Chondrocyte (in vitro differentiated cells): ENCODE results near the gene FBH1. TPM values are rescaled to one million over a fixed set of nuclear protein-coding genes. Genes with fewer than 3 reads are reported as not detected.
A peak's percentile ranks its signal among the peaks of the same experiment; 100 is the strongest.

Source experiments
- DNase-seq: peaks from one replicate; pipeline ENCODE4 v3.0.0; 2021; ENCODE audit warnings: mixed read lengths, low spot score
- H3K27ac Mint-ChIP-seq: one replicate; pipeline ENCODE4 v1.8.0; 2021; ENCODE audit warnings: mild to moderate bottlenecking, moderate library complexity, mixed read lengths; ENCODE audit not compliant: unreplicated experiment
- H3K27me3 Mint-ChIP-seq: 2 replicates; pipeline ENCODE4 v1.8.0; 2021; ENCODE audit warnings: low read depth, mixed read lengths
- H3K36me3 Mint-ChIP-seq: 2 replicates; pipeline ENCODE4 v1.8.0; 2021; ENCODE audit warnings: low read depth, mixed read lengths
- H3K4me1 Mint-ChIP-seq: 2 replicates; pipeline ENCODE4 v1.8.0; 2021; ENCODE audit warnings: low read depth, mild to moderate bottlenecking, mixed read lengths
- H3K4me3 Mint-ChIP-seq: one replicate; pipeline ENCODE4 v1.8.0; 2021; ENCODE audit warnings: mild to moderate bottlenecking, moderate library complexity, mixed read lengths; ENCODE audit not compliant: unreplicated experiment
- H3K9me3 Mint-ChIP-seq: 2 replicates; pipeline ENCODE4 v1.8.0; 2021; ENCODE audit warnings: low read depth, mixed read lengths
- CTCF ChIP-seq: fragments of 200-600 bp; sonication (generic); IDR thresholded peaks from 2 replicates; pipeline ENCODE4 v1.5.0; 2021; ENCODE audit warnings: antibody characterized with exemption, mild to moderate bottlenecking, moderate library complexity
- total RNA-seq: library from RNA; stranded (reverse); gene quantifications from 3 replicates; pipeline ENCODE4 v1.2.1, GENCODE V29; 2021

The FBH1 gene
- total RNA-seq, 1 donor from 2014 or later = 62.2 TPM

DNA sequence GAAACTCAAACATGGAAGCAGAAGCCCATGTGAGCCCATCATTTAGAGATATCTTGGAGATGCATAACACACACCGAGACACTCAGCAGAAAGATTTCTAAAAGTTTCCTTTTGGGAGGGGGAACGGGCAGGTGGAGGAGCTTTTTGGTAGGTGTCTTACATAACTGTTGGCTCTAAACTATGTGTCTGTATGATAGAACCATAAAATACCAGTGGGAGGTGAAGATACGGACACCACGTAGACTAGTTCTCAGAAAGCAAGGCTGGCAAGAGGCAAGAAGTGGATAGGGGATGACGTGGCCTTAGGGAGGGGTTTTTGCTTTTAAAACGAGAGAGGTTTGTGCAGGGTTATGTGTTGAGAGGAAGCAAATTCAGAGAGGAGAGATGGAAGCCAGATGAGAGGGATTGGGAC, 50.8 kb downstream of the FBH1 start:
- Mint-ChIP-seq H3K4me1 (peaks cover 32% of the 10 kb centered on the region), H3K4me3 (no peak overlapping the region), H3K27me3 (no peaks in the 10 kb centered on the region), H3K27ac (no peak overlapping the region), H3K9me3 (no peaks in the 10 kb centered on the region), H3K36me3 (peaks cover 23% of the 10 kb centered on the region)
- no peak for DNase-seq
- TF ChIP-seq CTCF = no peak

DNA sequence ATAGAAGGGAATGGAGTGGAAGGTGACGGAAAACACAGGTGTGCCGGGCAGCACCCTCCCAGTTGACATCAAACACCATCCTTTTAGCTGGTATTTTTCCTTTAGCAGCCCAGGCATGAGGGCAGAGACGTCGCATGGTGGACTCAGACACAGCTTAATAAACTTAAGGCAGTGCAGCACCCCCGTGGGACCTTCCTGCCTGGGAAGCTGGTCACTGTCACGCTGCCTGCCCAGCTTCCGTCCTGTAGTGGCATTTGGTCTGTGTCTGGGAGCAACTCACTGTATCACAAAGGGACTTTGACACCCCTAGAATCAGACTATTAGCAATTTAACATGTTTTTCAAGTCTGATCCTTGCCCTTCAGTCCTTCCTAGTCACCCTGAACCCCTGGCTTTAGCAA, 51.5 kb downstream of the FBH1 start:
- no peak overlapping the region for H3K4me3 Mint-ChIP-seq
- no peaks in the 10 kb centered on the region for H3K9me3 Mint-ChIP-seq
- no peak for TF ChIP-seq CTCF
- DNase-seq = no peak
- H3K4me1 Mint-ChIP-seq = peaks cover 38% of the 10 kb centered on the region
- peaks cover 19% of the 10 kb centered on the region for H3K36me3 Mint-ChIP-seq
- H3K27ac Mint-ChIP-seq = no peak overlapping the region
- no peaks in the 10 kb centered on the region for H3K27me3 Mint-ChIP-seq

DNA sequence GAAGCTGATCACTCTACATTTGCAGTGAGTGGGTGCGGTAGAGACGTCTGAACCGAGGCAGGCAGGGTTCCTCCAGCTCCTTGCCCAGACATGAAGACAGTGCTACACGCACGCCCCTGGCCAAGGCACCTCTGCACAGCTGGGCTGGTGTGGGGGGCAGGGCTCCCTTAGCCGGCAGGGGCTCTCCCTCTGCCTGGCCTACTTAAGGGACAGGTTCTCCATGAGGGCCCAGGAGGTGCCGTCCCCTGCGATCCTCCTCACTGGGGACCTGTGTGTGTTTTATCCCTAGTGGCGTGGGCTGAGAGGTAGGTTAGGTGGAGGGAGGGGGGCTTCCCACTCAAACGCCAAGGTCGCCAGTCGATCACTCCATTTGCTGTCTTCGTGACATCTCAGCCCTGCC, 52.0 kb downstream of the FBH1 start:
- Mint-ChIP-seq H3K27ac (peak overlapping the region; percentile 49), H3K27me3 (no peaks in the 10 kb centered on the region), H3K4me1 (peaks cover 42% of the 10 kb centered on the region), H3K4me3 (no peak overlapping the region), H3K9me3 (no peaks in the 10 kb centered on the region), H3K36me3 (peaks cover 15% of the 10 kb centered on the region)
- no peak for TF ChIP-seq CTCF
- DNase-seq = no peak

GRCh38 chr10:5942474-5942873, 52.4 kb downstream of the FBH1 start:
- peak overlapping the region; percentile 49 for H3K27ac Mint-ChIP-seq
- H3K9me3 Mint-ChIP-seq = no peaks in the 10 kb centered on the region
- peaks cover 42% of the 10 kb centered on the region for H3K4me1 Mint-ChIP-seq
- H3K4me3 Mint-ChIP-seq = no peak overlapping the region
- no peaks in the 10 kb centered on the region for H3K27me3 Mint-ChIP-seq
- DNase-seq = no peak
- peaks cover 11% of the 10 kb centered on the region for H3K36me3 Mint-ChIP-seq
- TF ChIP-seq CTCF = no peak

DNA sequence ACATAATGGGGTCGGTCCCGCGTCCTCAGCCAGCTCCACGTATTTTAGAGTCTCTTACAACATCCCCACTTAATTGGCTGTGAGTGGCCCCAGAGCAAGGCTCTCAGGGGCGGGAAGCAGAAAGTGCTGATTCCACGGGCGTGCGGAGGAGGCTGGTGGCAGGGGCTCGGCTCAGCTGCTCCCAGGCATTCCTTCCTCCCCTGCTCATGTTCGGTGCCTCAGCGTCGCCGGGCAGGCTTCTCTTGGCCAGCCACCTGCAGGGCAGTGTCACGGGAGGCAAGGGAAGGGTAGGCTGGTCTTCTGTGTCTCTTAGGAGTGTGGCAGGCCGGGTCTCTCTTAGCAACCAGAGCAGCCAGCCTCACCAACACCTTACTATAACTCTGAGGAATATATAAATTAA, 53.5 kb downstream of the FBH1 start:
- no peak for TF ChIP-seq CTCF
- peak overlapping the region; percentile 97 for H3K27ac Mint-ChIP-seq
- no peaks in the 10 kb centered on the region for H3K27me3 Mint-ChIP-seq
- peaks cover 42% of the 10 kb centered on the region for H3K4me1 Mint-ChIP-seq
- H3K36me3 Mint-ChIP-seq = peaks cover 2% of the 10 kb centered on the region
- DNase-seq = no peak
- H3K9me3 Mint-ChIP-seq = no peaks in the 10 kb centered on the region
- H3K4me3 Mint-ChIP-seq = no peak overlapping the region
